Activated CD8-positive, alpha-beta memory T cell treated with anti-CD3 and anti-CD28 coated beads, Interleukin-2, amount 50 U/mL, for 4 hours (primary cell): ENCODE data around the gene ADGRD1.

Source experiments
- DNase-seq: peaks from one replicate; pipeline ENCODE4 v3.0.0-alpha.2; 2020

Gene ADGRD1

DNA sequence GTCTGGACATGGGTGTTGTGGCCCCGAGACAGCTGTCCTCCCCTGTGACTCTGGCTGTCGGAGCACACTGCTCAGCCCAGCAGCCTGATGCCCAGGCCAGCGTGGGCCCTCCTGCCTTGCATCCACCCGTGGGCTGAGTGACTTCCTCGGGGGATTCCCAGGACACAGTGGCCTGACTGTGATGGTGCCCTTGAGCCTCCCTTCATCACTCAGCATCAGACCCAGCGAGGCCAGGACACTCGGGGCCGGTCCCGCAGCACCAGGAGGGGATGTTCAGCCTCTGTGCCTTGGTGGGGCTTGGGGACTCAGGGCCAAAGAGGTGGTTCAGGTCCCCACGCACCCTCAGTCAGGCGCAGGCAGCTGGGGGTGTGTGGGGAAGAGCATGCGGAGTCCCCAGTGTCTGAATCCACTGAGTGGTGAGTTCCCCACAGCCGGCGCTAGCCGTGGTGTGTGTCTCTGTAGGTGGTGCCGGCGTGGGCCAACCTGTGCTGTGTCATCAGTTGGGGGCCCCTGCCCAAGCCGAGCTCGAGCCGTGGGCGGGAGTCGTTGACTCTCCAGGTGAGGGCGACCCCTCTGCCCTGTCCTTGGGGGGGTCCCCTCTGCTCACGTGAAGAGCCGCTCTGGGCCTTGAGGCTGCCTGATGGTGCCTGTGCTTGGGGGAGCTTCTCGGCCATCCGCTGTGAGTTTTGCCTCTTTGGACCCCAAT is 185.8 kb downstream of the ADGRD1 start:
- no peak for DNase-seq

DNA sequence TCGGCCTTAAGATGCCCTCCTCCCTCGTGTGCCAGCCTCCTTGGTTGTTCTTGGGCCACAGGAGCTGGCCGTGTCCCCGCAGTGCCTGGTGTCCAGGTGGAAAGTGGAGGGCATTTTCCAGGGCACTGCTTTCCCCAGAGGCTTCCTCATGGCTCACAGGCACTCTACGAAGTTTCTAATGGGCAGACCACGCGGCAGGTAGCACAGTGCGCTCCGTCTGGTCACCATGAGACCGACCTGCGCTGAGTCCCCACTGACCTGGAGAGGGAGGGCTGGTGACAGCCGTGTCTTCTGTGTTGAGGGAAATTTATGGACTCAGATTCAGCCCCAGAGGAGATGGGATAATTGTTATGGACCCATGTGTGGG is 186.3 kb downstream of the ADGRD1 start:
- DNase-seq = no peak

DNA sequence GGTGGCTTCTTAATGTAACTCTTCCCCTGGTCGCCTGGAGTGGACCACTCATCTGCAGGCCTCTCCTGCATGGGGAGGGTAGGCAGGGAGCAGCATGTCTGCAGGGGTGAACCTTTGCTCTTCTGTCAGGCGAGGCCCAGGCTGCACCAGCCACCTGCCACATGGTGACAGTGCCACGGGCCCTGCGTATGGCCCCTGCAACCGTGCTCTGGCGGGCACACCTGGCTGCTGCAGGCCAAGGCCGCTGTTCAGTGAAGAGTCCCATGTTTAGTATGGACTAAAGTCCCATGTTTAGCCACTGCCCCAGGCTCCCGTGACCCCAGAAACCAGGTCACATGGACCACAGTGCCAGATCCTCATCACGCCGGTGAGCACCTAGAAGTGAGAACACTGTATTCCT is 187.0 kb downstream of the ADGRD1 start:
- DNase-seq = no peak

DNA sequence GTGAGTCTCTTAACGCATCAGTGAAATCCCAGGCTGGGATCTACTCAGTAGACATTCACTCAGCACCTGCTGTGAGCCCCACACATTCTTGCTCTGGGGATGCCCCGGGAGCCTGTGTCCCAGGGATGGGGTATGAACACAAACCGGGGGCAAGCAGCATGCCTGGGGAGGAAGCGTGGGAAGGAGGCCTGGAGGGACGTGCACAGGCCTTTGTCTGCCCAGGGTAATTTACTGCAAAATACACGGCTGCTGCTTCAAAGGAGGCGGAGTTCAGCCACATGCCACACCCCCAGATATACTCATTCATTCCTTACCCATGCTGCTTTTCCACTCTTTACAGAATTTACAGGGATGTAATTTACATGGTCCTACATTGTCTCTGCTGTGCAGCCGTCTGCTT is 187.8 kb downstream of the ADGRD1 start:
- DNase-seq = no peak

DNA sequence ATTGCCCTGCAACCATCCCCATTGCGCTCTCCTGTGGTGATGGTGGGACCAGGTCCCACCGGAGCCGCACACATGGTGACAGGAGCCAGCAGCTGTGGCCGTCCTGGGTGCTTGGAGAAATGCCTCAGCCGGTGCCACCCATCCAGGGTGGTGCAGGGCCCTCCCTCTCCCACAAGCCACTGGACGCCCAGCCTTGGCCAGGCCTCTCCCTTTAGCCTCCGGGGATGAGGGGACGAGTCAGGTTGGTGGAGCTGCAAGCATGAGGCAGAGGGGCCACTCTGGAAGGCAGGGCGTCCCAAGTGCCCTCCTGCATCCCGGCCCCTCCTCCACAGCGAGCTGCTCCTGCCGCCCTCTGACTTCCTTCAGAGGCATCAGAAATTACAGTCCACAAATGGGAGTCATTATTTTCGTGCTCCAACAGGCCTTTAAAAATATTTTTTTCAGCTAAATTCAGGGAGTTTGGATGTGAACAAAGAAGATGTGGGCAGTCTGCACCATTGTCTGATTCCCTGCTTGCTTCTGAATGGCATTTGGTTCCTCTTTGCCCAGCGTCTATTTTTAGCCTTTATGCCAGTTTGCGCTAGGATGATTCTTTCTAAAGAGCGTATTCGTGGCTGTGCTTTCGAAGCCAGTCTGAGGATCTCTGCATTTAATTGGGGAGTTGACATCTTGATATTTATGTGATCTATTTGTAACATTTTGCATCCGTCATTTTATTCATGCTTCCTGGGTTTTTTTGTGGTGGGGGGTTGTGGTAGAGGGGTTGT is 189.4 kb downstream of the ADGRD1 start:
- DNase-seq = no peak

DNA sequence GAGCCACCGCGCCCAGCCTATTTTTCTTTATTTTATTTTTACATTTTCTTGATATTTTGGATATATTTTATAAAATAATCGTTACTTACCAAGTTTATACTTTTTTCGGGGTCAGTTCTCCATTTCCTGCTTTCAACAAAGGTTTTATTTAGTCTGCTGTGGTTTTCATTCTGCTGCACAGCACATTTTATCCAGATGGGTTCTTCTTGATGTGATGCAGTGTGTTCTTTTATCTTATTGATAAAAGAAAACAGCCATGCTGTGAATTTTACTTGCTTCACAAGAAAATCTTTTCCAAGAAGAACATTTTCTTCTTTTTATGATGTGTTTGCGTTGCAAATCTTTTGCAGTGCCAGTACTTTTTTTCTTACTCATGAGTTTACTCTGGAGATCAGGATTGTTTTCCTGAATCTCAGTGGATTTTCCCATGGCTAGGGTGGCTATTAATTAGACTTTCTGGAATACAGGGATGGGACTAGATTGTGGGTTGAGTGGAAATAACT is 192.5 kb downstream of the ADGRD1 start:
- no peak for DNase-seq

DNA sequence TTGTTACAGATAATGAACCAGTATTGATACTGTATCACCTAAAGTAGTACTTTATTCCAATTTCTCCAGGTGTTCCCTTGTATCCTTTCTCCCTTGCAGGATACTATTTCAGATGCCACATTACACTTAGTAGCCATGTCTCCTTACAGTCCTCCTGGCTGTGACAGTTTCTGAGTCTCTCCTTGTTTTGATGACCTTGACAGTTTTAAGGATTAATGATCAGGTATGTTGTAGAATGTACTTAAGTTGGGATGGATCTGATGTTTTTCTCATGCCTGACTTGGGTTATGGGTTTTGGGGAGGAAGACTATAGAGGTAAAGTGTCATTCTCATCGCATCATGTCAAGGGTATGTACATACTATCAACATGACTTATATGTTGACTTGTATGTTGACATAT is 193.6 kb downstream of the ADGRD1 start:
- no peak for DNase-seq

DNA sequence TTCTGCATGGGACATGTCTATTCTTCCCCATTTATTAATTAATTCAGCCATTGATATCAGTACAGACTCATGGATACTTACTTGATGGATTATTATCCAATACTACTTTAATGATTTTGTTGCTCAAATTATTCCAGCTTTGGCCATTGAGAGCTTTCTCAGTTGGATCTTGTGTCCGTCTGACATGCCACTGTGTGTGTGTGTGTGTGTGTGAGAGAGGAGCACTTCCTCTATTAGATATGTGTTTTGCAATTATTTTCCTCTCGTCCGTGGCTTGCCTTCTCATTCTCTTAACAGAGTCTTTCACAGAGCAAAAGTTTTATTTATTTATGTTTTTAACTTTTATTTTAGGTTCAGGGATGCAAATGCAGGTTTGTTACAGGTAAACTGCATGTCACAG is 194.2 kb downstream of the ADGRD1 start:
- DNase-seq = no peak

DNA sequence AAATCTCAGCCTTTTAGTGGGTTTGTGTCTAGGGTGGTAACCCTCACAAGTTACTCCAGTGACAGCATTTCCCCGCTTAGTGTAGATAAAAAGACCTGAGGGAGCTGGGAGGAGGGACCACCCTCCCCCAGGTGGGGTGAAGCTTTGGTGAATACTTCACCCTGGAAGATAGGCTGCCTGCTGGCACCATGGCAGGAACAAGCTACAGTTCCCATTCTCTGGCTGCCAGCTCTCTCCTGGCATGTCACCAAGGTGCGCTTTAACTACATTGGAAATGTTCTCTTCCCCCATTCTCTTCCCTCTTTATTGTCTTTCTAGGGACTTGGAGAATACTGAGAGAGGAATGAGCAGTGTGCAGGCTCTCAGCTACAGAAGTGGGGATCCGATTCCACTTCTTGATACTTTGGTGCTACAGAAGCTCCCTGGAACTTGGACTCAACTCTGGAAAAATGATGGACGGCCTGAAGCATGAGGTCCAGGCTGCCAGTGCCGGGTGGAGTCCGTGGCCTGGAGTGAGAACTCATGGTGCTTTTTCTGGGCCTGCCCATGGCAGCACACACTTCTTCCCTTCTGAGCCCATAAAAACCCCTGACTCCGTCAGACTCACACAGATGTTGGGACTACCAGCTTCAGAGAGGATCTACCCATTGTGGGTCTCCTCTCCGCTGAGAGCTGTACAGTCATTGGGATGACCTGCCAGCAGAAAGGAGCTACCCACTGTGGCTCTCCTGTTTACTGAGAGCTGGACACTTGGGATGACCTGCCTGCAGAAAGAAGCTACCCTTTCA is 198.0 kb downstream of the ADGRD1 start:
- DNase-seq = no peak

DNA sequence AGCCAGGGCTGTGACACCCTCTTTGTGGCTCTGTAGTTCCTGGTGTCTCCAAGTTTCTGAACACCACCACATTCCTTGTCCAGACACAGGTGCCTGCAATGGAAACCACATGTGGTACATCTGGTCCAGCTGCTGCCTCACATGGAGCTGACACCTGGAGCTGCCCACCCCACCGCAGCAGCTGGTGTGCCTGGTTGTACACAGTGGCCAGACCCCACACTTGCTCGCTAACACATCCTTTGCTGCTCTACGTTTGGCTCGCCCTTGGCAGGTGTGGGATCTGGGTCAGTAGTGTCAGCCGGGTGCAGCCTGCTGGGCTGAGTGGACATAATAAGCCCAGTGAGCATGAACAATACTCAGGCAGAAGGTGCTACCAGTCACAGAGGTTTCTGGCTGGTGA is 198.9 kb downstream of the ADGRD1 start:
- DNase-seq = no peak

DNA sequence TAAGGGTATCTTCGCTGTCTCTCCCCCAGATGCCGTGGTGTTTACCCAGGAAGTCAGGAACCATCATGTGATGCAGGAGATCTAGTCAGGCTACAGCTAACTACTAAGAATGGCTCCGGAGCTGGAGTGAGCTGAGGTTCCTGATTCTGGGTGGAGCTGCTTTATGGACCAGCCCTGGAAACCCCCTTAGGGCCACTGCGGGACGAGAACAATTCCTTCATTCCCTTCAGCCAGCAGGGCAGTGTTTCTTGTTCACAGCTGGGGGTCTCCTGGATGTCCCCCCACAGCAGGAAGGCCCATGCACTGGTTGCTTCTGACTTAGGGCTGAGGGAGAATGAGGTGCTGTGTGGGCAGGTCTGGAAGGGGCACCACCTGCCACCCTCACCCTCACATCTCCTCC is 199.3 kb downstream of the ADGRD1 start:
- DNase-seq = no peak

DNA sequence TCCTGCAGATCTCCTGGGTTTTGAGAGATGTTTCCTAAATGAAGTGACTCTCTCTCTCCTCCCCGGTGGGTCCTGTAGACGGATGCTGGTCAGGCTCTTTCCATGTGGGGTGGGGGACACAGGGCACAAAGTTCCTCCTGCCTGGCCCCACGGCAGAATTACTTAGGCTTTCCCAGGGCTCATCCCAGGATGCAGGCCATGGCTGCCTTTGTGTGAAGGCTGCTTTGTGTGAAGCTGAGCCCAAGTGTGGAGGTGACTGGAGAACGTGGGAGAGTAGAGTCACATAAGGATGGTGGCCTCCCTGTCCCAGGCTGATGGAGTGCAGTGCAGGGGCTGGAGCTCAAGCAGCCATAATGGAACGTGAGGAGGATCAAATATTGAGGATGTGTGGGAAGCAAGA is 200.2 kb downstream of the ADGRD1 start:
- no peak for DNase-seq

DNA sequence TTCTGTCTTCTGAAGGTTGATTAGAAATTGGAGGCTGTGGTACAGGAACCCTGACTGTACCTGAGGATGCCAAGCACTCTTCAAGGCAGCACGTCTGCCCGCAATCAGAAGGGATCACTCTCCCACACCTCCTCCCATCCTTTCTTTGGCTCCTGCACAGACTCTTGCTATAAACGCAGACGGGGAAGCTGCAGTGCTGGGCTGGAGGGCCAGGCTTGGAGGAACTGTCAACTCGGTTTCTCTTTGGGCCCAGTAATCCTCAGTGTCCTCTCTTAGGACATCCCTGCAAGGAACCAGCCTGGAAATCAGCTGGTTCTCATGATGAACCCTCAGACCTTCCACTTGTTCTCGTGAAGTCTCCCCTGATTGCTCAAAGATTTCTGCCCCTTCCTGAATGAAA is 201.4 kb downstream of the ADGRD1 start:
- no peak for DNase-seq

DNA sequence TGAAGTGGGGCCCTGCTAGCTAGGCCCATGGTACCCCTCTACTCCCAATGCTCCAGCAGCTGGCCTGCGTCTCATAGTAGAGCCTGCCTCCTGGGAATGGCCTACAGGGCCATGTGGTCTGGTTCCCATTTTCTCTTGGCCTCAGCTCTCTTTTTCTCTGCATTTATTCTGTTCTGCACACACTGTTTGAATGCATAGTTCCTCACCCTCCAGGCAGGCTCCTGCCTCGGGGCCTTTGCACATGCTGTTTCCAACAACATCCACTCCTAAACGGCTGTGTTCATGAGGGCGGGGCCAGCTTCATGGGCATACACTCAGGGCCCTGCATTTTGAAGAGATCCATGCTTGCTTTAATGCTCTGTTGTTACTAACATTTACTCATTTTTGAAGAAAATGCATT is 204.0 kb downstream of the ADGRD1 start:
- DNase-seq = no peak

DNA sequence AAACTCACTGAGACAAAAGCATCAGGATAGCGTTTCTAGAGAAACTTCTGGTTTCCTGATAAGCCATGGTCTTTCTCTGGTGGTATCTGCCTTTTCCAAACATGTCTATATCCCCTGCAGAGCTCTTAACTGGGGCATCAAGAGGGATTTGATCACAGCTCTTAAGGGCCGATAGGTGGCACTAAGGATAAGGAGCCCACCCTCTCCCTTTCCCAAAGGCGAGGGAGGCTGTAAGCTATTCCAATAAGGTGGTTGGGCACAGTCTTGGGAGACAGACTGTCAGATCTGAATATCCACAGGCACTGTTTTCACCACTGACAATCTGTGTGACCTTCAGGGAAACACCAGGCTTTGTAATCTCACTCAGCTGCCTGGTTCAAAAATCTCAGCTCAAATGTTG is 206.0 kb downstream of the ADGRD1 start:
- no peak for DNase-seq

DNA sequence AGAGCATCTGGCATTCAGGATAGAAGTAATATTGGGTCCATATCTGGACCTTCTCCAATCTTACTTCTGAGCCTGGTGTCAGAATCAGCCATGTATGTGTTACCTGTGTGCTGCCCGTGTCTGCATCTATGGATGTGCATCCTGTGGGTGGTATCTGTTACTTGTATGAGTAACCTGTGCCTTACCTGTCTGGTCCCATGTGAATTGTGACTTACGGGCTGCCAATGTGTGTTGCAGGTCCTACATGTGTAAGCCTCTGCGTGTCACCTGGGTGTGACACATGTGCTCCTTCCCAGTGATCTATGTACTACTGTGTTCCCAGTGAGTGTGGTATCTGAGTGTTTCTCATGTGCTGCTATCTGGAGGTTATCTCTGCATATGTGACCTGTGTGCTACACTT is 208.4 kb downstream of the ADGRD1 start:
- DNase-seq = no peak

DNA sequence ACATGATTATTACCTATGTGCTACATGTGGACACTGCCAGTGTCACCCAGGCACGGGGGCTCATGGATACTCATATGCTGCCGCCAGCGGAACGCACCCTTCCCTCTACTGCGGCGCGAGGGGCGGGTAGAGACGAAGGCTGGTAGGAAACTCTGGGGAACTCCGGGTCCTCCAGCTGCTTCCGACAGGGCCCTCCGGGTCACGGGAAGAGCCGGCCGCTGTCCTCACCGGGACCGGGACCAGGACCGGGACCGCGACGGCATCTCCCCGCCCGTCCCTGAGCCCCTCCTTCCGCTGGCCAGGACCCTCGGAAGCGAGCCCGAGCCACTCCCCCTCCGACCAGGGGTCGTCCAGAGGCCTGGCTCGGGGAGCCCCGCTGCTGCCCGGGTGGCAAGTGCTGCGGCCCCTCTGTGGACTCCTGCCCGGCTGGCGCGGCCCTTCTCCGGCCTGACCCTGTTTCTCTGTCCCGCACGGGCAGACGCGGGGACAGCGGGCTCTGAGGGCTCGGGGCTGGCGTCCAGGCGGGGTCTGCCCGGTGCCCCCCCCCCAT is 209.6 kb downstream of the ADGRD1 start:
- no peak for DNase-seq

DNA sequence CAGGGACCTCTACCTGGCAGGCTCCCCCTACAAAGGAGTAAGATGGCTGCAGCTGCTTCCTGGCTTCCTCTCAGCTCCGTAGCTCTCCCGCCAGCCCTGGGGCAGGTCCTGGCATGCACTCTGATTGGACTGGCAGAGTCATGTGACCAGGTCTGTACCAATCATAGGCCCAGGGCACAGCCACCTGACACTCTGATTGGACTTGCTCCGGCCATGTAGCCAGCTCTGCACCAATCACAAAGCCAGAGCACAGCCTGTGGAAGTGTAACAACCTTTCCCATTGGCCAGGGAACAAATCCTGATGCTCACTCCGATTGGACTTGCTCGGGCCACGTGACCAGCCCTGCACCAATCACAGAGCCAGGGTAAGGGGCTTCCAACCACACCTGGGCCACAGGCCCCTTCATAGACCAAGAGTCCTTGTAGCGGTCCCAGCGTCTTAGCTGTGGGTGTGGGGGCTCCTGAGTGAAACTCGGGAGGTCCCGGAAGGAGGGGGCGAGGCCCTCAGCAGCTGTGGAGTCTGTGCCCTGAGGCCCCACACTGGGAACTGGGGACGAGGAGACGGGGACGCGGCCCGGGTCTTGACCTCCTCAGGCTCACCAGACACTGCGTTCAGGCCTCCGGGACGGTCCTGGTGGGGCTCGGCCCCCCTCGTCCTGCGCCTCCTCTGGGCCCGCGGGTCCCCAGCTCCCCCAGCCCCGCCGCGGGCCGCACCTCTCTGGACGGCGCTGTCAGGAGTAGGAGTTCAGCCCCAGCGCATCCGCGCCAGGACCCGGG is 210.6 kb downstream of the ADGRD1 start:
- DNase-seq = no peak

DNA sequence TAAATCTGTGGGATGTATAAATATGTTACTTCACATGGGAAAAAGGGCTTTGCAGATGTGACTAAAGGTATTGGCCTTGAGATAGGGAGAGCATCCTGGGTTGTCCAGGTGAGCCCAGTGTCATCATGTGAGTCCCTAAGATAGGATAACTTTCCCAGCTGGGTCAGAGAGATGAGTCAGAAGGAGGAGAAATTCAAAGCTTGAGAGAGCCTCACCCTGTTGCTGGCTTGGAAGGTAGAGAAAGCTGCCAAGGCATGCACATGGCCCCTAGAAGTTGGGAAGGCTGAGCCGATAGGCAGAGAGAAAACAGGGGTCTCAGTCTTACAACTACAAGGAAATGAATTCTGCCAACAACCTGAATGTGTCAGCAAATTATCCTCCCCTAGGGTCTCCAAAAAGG is 213.0 kb downstream of the ADGRD1 start:
- DNase-seq = no peak

DNA sequence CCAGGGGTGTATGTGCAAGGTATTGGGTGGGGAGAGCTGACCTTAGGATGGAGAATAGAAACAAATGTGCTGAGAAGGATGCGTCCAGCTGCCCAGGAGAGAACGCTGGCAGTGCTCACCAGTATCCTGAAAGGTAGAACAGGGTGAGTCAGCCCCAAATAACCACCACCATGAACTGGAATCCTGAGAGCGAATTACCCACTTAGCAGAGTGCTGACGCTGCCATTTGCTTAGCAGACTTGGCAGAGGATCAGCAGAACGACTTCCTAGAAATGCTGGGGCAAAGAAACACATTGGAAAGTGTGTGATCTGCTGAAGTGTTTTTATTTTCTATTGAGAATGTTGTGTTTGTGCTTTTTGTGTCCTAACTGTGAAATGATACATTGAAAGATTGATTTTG is 213.6 kb downstream of the ADGRD1 start:
- no peak for DNase-seq

DNA sequence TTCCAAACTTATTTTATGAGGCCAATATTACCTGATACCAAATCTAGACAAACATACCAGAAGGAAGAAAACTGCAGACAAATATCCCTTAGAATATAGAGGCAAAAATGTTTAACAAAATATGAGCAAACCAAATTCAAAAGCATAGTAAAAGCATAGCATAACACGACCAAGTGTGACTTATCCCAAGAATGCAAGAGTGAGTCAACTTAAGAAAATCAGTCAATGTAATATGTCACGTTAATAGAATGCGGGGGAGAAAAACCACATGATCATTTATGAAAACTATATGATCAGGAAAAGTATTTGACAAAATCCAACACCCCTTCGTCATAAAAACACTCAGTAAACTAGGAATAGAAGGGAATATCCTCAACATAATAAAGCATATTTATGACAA is 217.3 kb downstream of the ADGRD1 start:
- no peak for DNase-seq

DNA sequence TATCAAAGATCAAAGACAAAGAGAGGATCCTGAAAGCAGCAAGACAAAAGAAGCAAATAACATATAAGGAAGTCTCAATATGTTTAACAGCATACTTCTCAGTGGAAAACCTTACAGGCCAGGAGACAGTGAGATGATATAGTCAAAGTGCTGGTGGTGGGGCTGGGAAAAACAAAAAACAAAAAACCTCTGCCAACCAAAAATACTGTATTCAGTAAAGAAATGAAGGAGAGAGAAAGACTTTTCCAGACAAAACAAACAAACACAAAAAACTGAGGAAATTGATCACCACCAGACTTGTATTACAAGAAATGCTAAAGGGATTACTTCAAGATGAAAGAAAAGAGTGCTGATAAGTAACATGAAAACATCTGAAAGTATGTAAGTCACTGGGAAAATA is 221.2 kb downstream of the ADGRD1 start:
- no peak for DNase-seq

DNA sequence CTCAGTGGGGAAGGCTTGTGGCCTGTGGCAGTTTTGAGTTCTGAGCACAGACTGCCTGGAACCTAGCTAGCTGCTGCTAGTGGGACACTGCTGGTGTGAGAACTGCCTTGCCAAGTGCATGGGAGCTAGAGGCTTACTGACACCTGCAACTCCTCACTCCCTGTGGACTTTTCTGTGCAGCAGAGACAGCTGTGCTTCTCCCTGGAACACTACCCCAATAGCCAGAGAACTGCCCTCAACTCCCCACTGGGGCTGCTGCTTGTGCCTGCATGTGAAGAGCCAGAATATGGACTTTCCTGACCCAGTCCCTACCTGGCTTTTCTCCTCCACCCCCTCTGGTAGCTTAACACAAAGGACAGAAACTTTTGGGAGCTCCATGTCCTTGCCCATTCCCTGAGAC is 222.6 kb downstream of the ADGRD1 start:
- DNase-seq = no peak
